ENCODE results near the gene NEO1. TPM values are rescaled to one million over a fixed set of nuclear protein-coding genes. Genes with fewer than 3 reads are reported as not detected.
A peak's percentile ranks its signal among the peaks of the same experiment; 100 is the strongest.

Gene NEO1
- total and polyA plus RNA-seq, 9 donors, result 19.6 to 49.7 (median 37.1) TPM

DNA sequence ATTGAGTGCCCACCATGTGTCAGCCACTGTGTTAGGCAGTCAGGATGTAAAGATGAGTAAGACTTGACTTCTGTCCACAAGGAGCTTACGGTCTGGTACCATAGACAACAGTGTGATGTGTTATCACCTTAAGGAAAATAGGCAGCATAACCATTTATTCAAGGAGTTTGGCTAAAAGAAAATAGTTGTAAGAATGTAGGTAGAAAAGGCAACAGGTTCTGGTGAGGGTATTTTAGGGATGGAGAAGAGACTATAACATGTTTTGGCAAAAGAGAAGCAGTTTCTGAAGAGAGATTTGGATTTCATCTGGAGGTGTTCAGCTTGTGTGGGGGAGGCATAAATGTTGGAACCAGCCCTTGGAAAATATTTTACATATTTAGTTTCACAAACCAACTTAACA, 194.6 kb downstream of the NEO1 start:
- no peaks in the 10 kb centered on the region for H3K27me3 ChIP-seq (ENCODE audit: control insufficient read depth, insufficient read depth, low read length)
- H3K36me3 ChIP-seq (ENCODE audit: control insufficient read depth, insufficient read depth, low read length), result peaks cover 2% of the 10 kb centered on the region
- H3K9me3 ChIP-seq (replicated peaks; ENCODE audit: control insufficient read depth, low read depth, low read length), result no peaks in the 10 kb centered on the region
- H3K4me3 ChIP-seq (ENCODE audit: low read length), result no peak overlapping the region
- no peak overlapping the region for H3K27ac ChIP-seq (ENCODE audit: low read length)
- DNase-seq, result no peak
- WGBS (ENCODE audit: insufficient coverage), result 100% methylated on average over 1 of the region's 1 CpG
- no peaks in the 10 kb centered on the region for H3K4me1 ChIP-seq (ENCODE audit: control insufficient read depth, insufficient read depth, low read length)

DNA sequence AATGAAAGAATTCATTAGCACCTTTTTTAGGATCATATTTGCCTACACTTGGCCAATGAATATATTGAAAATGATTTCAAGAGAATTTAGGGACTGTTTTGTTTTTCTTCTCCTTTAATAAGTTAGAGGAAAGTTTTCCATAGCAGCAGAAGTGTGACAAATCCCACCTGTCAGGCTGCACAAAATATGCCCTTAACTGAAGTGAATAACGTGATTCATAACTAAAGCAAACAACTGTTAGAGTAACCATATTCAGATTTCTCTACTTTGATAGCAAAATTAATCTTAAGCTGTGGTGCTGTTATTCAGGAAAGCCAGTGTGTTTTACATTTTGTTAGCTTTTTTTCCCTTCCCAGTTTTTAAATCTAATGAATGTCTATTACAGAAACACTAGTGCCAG, 195.1 kb downstream of the NEO1 start:
- no peak for DNase-seq
- no peaks in the 10 kb centered on the region for H3K9me3 ChIP-seq (replicated peaks; ENCODE audit: control insufficient read depth, low read depth, low read length)
- H3K27ac ChIP-seq (ENCODE audit: low read length), result no peak overlapping the region
- no peak overlapping the region for H3K4me3 ChIP-seq (ENCODE audit: low read length)
- H3K36me3 ChIP-seq (ENCODE audit: control insufficient read depth, insufficient read depth, low read length), result peaks cover 2% of the 10 kb centered on the region
- no CpG with 5 or more reads among the region's 1 CpG for WGBS (ENCODE audit: insufficient coverage)
- H3K27me3 ChIP-seq (ENCODE audit: control insufficient read depth, insufficient read depth, low read length), result no peaks in the 10 kb centered on the region
- no peaks in the 10 kb centered on the region for H3K4me1 ChIP-seq (ENCODE audit: control insufficient read depth, insufficient read depth, low read length)

DNA sequence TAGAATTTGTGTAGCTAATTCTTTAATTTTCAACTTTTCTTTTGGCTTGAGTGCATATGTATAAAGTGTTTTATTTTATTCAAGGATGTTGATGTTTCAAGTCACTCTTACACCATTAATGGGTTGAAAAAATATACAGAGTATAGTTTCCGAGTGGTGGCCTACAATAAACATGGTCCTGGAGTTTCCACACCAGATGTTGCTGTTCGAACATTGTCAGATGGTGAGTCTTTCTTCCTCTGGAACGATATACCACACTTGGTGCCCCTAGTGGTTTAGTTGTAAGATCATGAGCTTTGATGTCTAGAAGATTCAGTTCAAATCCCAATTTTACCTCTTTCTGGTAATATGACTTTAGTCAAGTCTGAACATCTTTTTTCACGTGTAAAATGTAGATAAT, 197.2 kb downstream of the NEO1 start:
- Histone ChIP-seq H3K4me1 (ENCODE audit: control insufficient read depth, insufficient read depth, low read length) (no peaks in the 10 kb centered on the region), H3K4me3 (ENCODE audit: low read length) (no peak overlapping the region), H3K36me3 (ENCODE audit: control insufficient read depth, insufficient read depth, low read length) (peaks cover 5% of the 10 kb centered on the region), H3K27ac (ENCODE audit: low read length) (no peak overlapping the region), H3K9me3 (replicated peaks; ENCODE audit: control insufficient read depth, low read depth, low read length) (no peaks in the 10 kb centered on the region), H3K27me3 (ENCODE audit: control insufficient read depth, insufficient read depth, low read length) (no peaks in the 10 kb centered on the region)
- no peak for DNase-seq
- WGBS (ENCODE audit: insufficient coverage), result no CpG with 5 or more reads among the region's 4 CpGs

DNA sequence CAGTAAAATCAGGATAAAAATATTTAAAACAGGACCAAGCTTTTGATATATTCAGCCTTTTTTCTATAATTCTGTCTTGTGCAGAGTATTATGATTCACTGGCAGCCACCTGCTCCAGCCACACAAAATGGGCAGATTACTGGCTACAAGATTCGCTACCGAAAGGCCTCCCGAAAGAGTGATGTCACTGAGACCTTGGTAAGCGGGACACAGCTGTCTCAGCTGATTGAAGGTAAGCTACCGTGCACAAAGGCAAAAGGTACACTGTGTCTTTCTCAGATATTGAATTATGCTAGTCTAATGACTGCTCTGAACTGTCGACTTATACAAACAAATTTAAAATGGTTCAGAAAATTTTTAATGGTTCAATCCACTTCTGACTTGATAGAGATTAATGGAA, 202.3 kb downstream of the NEO1 start:
- WGBS (ENCODE audit: insufficient coverage), result 100% methylated on average over 4 of the region's 6 CpGs
- Histone ChIP-seq H3K9me3 (replicated peaks; ENCODE audit: control insufficient read depth, low read depth, low read length) (no peaks in the 10 kb centered on the region), H3K36me3 (ENCODE audit: control insufficient read depth, insufficient read depth, low read length) (peaks cover 29% of the 10 kb centered on the region), H3K4me3 (ENCODE audit: low read length) (no peak overlapping the region), H3K27me3 (ENCODE audit: control insufficient read depth, insufficient read depth, low read length) (no peaks in the 10 kb centered on the region), H3K4me1 (ENCODE audit: control insufficient read depth, insufficient read depth, low read length) (no peaks in the 10 kb centered on the region), H3K27ac (ENCODE audit: low read length) (no peak overlapping the region)
- no peak for DNase-seq

DNA sequence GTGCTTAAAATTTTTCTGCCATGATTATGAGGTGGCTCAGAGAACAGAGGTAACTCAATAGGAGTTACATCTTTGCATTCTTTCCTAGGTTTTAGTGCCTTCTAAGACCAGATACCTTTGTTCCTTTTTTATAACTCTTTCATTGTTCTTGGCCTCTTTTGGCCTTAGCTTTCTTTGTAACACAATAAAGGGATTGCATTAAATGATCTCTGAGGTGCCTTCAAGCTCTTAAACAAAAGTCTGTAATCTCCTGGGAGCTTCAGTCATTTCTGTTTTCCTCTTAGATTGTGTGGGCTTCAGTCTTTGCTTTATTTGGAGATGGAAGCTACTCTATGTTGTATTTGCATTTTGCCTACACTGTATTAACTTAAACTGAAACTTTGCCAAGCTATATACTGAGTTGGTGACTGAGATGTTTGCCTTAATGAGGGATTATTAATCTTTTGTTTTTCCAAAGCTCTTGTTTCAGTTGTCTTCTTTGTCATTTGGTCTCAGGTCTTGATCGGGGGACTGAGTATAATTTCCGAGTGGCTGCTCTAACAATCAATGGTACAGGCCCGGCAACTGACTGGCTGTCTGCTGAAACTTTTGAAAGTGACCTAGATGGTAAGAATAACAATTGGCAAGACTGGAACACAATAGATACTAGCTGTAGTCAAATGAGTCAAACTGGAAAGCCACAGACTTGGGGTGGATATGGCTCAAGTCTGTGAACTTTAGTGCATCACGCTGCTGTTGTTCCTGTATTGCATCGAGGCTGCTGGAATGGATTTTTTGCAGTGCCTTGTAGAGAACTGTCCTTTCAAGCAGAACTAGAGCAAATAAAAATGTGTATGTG, 206.2 kb downstream of the NEO1 start:
- no peaks in the 10 kb centered on the region for H3K9me3 ChIP-seq (replicated peaks; ENCODE audit: control insufficient read depth, low read depth, low read length)
- H3K27ac ChIP-seq (ENCODE audit: low read length), result no peak overlapping the region
- H3K36me3 ChIP-seq (ENCODE audit: control insufficient read depth, insufficient read depth, low read length), result peaks cover 28% of the 10 kb centered on the region
- H3K4me1 ChIP-seq (ENCODE audit: control insufficient read depth, insufficient read depth, low read length), result no peaks in the 10 kb centered on the region
- no peaks in the 10 kb centered on the region for H3K27me3 ChIP-seq (ENCODE audit: control insufficient read depth, insufficient read depth, low read length)
- H3K4me3 ChIP-seq (ENCODE audit: low read length), result no peak overlapping the region
- 96% methylated on average over 5 of the region's 5 CpGs for WGBS (ENCODE audit: insufficient coverage)
- DNase-seq, result no peak

DNA sequence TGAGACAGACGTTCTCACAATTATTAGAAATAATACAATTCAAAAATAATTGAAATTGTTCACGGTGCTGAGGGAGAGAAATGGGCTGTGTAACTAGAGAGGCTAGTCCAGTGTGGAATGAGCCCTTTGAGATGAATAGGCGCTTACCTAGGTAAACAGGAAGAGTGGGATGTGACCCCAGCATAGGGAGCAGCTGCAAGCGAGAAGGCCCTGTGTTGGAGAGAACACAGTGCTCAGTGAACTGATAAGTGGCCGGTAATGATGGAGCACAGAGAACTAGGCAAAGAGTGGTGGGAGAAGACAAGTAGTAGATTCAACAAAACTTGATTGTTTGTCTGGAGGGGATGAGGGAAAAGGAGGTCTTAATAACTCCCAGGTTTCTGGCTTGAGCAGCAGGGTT, 212.6 kb downstream of the NEO1 start:
- Histone ChIP-seq H3K9me3 (replicated peaks; ENCODE audit: control insufficient read depth, low read depth, low read length) (no peaks in the 10 kb centered on the region), H3K27me3 (ENCODE audit: control insufficient read depth, insufficient read depth, low read length) (no peaks in the 10 kb centered on the region), H3K4me3 (ENCODE audit: low read length) (no peak overlapping the region), H3K36me3 (ENCODE audit: control insufficient read depth, insufficient read depth, low read length) (no peaks in the 10 kb centered on the region), H3K4me1 (ENCODE audit: control insufficient read depth, insufficient read depth, low read length) (no peaks in the 10 kb centered on the region), H3K27ac (ENCODE audit: low read length) (no peak overlapping the region)
- WGBS (ENCODE audit: insufficient coverage), result 80% methylated on average over 4 of the region's 5 CpGs
- no peak for DNase-seq

DNA sequence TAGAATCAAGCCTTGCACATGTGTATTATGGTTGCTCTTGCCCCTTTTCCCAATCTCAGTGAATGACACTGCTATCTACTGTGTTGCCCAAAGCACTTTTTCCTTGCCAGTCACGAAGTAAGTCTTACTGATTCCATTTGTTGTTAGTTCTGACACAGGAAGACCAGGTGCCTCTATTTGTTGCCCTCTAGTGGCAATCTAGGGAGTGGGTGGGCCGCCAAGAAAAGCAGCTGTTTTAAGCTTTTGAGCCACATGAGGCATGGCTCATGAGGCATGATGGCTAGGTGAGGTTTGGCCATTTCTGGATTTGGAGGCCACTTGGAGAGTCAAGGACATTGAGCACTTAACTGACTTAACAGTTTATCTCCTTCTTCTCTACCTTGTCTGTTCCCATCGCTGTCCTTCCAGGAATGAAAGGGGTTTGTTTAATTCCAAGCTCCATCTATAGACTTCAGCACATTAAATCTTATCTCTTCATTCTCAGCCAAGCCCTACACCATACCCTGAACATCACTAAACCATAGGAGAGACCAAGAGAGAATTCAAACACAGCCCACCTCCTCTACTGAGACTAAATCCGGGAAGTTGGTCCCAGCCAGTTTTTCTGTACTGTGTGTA, 213.4 kb downstream of the NEO1 start:
- H3K27me3 ChIP-seq (ENCODE audit: control insufficient read depth, insufficient read depth, low read length), result no peaks in the 10 kb centered on the region
- H3K27ac ChIP-seq (ENCODE audit: low read length), result no peak overlapping the region
- H3K4me3 ChIP-seq (ENCODE audit: low read length), result no peak overlapping the region
- H3K4me1 ChIP-seq (ENCODE audit: control insufficient read depth, insufficient read depth, low read length), result no peaks in the 10 kb centered on the region
- no peaks in the 10 kb centered on the region for H3K36me3 ChIP-seq (ENCODE audit: control insufficient read depth, insufficient read depth, low read length)
- peak; percentile 55 for DNase-seq
- H3K9me3 ChIP-seq (replicated peaks; ENCODE audit: control insufficient read depth, low read depth, low read length), result no peaks in the 10 kb centered on the region
- no CpG with 5 or more reads among the region's 4 CpGs for WGBS (ENCODE audit: insufficient coverage)

DNA sequence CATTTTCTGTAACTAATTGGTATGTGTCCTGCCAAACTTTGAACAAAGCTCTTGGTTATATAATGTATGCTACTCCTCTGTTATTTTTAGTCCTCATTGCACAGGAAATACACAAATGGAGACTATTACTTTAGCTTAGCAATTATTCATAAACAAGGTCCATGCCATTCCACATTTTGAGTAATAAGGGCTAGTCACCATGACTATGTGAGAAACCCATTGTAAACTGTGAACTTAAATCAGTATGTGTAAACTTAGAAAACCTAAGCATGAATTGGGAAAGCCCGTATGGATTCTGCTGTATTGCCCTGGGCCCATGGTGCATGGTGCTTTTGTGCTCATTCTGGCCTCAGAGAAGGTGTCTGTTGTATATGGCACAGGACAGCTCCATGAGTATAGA, 216.2 kb downstream of the NEO1 start:
- Histone ChIP-seq H3K9me3 (replicated peaks; ENCODE audit: control insufficient read depth, low read depth, low read length) (no peaks in the 10 kb centered on the region), H3K36me3 (ENCODE audit: control insufficient read depth, insufficient read depth, low read length) (peaks cover 2% of the 10 kb centered on the region)
- WGBS (ENCODE audit: insufficient coverage), result no CpG with 5 or more reads among the region's 1 CpG

DNA sequence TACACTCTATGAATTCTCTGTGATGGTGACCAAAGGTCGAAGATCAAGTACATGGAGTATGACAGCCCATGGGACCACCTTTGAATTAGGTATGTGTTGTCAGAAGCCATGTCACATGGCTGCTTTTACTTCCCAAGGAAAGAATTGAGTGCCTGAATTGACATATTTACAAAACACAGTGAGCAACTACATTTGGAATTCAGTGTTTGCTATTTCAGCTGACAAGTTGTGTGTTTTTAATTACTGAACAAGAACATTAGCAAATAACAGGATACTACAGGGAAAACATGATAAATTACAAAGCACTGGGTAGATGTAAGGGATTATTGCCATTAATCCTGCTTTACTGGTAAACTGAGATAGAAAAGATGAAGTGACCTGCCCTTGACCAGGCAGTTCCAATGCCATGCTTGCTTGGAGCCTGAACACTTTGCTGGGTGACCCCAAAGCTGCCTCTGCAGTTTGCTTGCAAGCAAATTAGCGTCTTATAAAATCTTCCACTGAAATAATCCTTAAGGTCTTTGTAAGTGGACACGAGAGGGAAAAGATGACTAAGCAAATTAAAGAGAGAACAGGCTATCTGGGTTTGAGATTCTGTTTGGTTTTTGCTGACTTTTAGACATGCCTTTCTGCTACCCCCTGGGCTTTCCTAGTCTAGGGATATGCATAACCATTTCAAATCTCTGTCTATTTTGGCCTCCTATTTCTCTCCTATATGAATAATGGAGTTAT, 218.3 kb downstream of the NEO1 start:
- H3K27ac ChIP-seq (ENCODE audit: low read length), result no peak overlapping the region
- peaks cover 2% of the 10 kb centered on the region for H3K36me3 ChIP-seq (ENCODE audit: control insufficient read depth, insufficient read depth, low read length)
- no peaks in the 10 kb centered on the region for H3K27me3 ChIP-seq (ENCODE audit: control insufficient read depth, insufficient read depth, low read length)
- no peak overlapping the region for H3K4me3 ChIP-seq (ENCODE audit: low read length)
- no peak for DNase-seq
- H3K9me3 ChIP-seq (replicated peaks; ENCODE audit: control insufficient read depth, low read depth, low read length), result no peaks in the 10 kb centered on the region
- WGBS (ENCODE audit: insufficient coverage), result 86% methylated on average over 1 of the region's 3 CpGs
- H3K4me1 ChIP-seq (ENCODE audit: control insufficient read depth, insufficient read depth, low read length), result no peaks in the 10 kb centered on the region

More for the DNA sequence above, 216.2 kb downstream of the NEO1 start:
- DNase-seq, result no peak
- Histone ChIP-seq H3K27me3 (ENCODE audit: control insufficient read depth, insufficient read depth, low read length) (no peaks in the 10 kb centered on the region), H3K4me1 (ENCODE audit: control insufficient read depth, insufficient read depth, low read length) (no peaks in the 10 kb centered on the region), H3K4me3 (ENCODE audit: low read length) (no peak overlapping the region), H3K27ac (ENCODE audit: low read length) (no peak overlapping the region)

Measured in muscle of leg (tissue), 11 donors.